GM10266 (cell line): ENCODE results near the gene KCNQ1OT1.

Experiments used
- DNase-seq: peaks from one replicate; pipeline ENCODE4 v3.0.0; 2012; ENCODE audit errors: extremely low spot score
- CTCF ChIP-seq: IDR thresholded peaks from 2 replicates; pipeline ENCODE4 v1.5.1; 2012; ENCODE audit warnings: mild to moderate bottlenecking, low read depth; ENCODE audit not compliant: control insufficient read depth, insufficient read depth; ENCODE audit errors: missing control alignments

The KCNQ1OT1 gene

DNA sequence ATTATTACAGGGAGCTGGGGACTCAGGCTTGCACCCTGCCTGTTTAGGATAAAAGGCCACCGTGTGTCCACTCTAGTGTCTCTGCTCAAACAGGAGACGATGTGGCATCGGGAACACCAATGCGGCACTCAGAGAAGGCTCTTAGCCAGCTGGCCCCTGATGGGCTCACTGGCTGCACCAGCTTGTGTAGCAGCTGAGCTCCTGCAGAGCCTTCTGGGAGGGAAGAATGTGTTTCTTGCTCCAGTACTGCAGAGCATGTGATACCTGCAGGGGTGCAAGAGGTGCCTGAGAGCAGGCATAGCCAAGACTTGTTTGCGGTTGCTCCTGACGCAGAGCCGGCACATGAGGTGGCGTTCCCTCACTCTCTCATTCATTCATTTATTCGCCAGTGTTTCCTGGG lies 44.4 kb upstream of the KCNQ1OT1 start:
- TF ChIP-seq CTCF: no peak
- DNase-seq: no peak

GRCh38 chr11:2743427-2744110 lies 43.8 kb upstream of the KCNQ1OT1 start:
- DNase-seq: no peak
- no peak for TF ChIP-seq CTCF

GRCh38 chr11:2742611-2743426 lies 43.0 kb upstream of the KCNQ1OT1 start:
- no peak for DNase-seq
- TF ChIP-seq CTCF: no peak

DNA sequence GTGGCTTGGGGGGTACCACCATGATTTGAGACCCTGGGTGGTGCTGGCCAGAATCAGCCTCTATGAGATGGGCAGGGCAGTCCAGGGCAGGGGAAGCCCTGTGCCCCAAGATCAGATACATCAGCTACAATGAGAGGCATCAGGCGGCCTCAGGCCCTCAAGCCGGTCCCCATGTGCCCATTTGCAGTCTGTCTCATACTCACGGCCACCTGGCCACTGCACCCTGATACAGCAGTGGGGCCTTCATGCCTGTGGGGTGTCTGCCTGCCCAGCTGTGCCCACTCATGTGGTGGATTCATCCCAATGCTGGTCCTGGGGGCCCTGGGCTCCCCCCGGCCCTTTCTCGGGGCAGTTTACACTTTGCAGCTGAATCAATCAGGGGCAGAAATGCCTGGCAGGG lies 42.4 kb upstream of the KCNQ1OT1 start:
- no peak for DNase-seq
- TF ChIP-seq CTCF: no peak

DNA sequence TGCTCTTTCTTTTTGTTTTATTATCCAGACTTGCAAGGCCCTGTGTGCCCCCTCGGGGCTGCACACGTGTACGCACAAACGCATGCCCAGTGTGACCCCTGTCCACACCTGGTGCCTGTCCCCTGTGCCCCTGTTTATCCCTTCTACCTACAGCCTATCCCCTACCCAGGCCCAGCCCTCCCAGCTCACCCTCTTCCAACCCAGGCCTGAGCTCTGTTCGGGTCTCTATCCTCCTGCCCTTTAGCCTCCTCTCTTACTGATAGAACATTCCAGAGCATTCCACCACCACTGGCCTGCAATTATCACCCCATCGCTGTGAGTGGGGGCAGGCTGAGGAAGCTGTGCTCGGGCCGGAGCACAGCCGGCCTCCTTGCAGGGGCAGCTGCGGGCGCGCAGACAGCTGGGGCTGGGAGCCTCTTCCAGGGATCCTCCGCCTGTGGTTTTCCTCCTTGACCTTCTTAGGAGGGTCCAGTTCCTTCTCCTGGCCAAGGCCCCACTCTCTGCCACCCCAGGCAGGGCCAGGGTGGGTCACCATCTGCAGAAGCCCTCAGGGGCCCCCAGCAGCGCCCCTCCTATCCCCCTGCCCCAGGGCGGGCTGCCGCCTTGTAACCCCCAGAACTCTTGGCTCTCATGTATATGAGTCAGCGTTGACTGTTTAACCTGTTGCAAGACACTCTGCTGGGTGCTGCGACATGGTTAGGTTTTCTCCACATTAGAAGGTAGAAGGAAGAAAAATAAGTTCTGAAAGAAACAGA lies 41.8 kb upstream of the KCNQ1OT1 start:
- DNase-seq: no peak

GRCh38 chr11:2741006-2741376 lies 41.2 kb upstream of the KCNQ1OT1 start:
- TF ChIP-seq CTCF: no peak
- DNase-seq: no peak

More for the DNA sequence above, 41.8 kb upstream of the KCNQ1OT1 start:
- TF ChIP-seq CTCF: no peak
